CD4-positive, alpha-beta T cell treated with Interferon gamma for 1 hour (primary cell): ENCODE results near the gene WNT8B.
A peak's percentile ranks its signal among the peaks of the same experiment; 100 is the strongest.

Source experiments
- DNase-seq: peaks from one replicate; pipeline ENCODE4 v3.0.0-alpha.2; 2020

The WNT8B gene

GRCh38 chr10:100519311-100520051, 56.7 kb downstream of the WNT8B start, which contains the start of gene SEC31B:
SEC31B (minus strand) TSS chr10:100519861; CDS start chr10:100516952, 2,909 bp downstream.
- no peak for DNase-seq

- DNase-seq = no peak
Observed at GRCh38 chr10:100520811-100521210, 58.0 kb downstream of the WNT8B start.

DNA sequence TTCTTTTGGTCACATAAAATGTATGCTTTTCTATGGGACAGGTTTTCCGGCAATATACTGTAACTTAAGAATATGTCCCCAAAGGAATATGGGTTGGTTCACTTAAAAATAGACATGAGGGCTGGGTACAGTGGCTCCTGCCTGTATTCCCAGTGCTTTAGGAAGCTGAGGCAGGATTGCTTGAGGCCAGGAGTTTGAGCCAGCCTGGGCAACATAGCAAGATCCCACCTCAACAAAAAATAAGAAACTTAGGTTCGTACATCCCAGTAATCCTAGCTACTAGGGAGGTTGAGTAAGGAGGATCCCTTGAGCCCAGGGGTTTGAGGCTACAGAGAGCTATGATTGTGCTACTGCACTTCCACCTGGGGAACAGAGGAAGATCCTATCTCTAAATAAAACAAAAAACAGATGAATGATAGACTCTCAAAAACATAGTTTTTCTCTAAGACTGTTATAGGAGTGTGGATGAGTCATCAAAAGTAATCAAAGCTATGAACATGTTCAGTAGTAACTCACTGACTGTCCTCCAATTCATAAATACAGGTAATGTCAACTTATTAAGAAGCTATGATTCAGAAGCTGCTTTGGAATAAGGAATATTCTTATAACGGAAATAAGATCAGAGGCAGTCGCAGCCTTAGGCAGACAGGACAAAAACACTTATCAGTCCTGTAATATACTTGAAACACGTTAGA, 59.4 kb downstream of the WNT8B start:
- no peak for DNase-seq

GRCh38 chr10:100522945-100523344, 60.1 kb downstream of the WNT8B start:
- no peak for DNase-seq

GRCh38 chr10:100524206-100524605, 61.4 kb downstream of the WNT8B start:
- no peak for DNase-seq

DNA sequence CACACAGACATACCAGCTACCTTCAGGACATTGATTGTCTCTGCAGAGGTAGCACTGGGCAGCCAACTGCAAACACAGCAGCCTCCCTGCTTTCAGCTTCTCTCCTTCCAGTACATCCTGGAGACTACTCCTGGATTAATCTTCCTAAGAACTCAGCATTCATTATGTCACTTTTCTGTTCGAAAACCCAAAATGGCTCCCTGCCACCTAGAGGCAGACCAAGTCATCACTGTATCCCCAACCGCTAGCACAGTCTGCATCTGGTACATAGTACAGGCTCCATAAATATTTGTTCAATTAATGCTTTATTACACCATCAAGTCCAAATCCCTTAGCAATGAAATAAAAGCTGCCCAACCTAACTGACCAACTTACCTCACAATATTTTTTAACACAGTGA, 61.8 kb downstream of the WNT8B start:
- DNase-seq = no peak

- DNase-seq = peak; percentile 24
Observed at GRCh38 chr10:100528123-100528886, 65.5 kb downstream of the WNT8B start.

- no peak for DNase-seq
Observed at GRCh38 chr10:100528921-100529474, 66.2 kb downstream of the WNT8B start.

DNA sequence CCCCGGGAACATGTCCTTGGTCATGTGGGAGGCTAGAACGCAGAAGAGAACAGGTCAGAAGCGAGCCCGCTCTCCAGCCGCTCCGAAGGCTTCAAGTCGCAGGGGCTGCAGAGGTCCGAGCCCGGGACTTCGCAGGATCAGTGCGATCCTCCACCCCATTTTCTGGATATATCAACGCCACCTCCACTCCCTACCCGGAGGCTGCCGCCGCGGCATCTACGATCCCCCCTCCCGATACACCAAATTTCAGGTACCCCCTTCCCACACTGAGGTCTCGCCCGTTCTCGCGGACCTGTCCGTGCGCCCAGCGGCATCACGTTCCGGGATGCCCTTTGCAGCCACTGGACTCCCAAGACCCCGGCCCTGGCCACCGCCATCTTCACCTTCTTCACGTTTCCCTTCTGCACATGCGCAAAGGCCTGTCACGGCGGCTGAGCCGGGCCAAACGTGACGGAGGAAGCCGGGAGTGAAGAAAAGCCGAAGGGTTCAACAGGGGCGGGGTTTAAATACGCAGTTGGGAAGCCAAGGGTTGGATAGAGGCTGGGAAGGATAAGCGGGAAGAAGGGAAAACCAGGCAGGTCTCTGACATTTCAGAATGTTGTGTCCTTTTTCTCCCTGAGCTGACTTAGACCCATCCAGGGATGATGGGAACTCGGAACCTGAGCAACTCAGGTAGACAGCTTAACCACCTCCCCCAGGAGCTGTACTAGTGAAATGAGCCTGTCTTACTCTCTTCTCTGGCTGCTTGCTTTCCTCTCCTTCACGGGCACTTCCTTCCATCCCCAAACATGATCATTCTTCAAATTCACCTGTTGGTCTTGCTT, 66.9 kb downstream of the WNT8B start, which contains the start of gene NDUFB8:
TSS of gene NDUFB8 (minus strand) at position 397 of the 824 bp plus-strand sequence. CDS start at position 377, 20 bp downstream.
- peak; percentile 85 for DNase-seq

DNA sequence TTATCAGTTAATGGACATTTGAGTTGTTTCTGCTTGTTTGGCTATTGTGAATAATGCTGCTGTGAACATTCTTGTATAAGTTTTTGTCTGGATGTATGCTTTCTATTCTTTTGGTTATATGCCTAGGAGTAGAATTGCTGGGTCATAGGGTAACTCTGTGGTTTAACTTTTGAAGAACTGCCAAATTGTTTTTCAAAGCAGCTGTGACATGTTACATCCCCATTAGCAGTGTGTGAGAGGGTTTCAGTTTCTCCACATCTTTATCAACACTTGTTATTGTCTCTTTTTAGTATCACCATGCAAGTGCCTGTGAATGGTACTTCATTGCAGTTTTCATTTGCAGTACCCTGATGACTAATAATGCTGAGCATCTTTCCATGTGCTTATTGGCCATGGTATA, 69.0 kb downstream of the WNT8B start:
- no peak for DNase-seq
